ENCODE measurements around the gene SMAGP.

The SMAGP gene

GRCh38 chr12:51246254-51246853 lies 23.9 kb downstream of the SMAGP start:
- peak; percentile 25 for TF ChIP-seq CTCF (IDR thresholded peaks at IDR 0.05; ENCODE audit: control extremely low read depth, extremely low read depth, low read depth, missing control alignments)

GRCh38 chr12:51245476-51246253 lies 24.6 kb downstream of the SMAGP start:
- CTCF ChIA-PET, result interaction anchor here (1.0 to 1.4 kb wide), 4 partner anchors 9 to 95 kb away, joined by 3 to 4 read pairs (median 3); no protein-coding TSS in a partner anchor

More at GRCh38 chr12:51246254-51246853, 23.9 kb downstream of the SMAGP start:
- no peak for DNase-seq (ENCODE audit: extremely low spot score)
- POLR2A ChIA-PET, result interaction anchor here (1.0 kb wide), 1 partner anchor 8 kb away, joined by 8 read pairs; no protein-coding TSS in a partner anchor
- CTCF ChIA-PET, result interaction anchor here (1.0 to 1.1 kb wide), 3 partner anchors 17 to 95 kb away, joined by 3 to 4 read pairs (median 3); no protein-coding TSS in a partner anchor

GRCh38 chr12:51244269-51244668 lies 25.9 kb downstream of the SMAGP start:
- no peak for TF ChIP-seq CTCF (IDR thresholded peaks at IDR 0.05; ENCODE audit: control extremely low read depth, extremely low read depth, low read depth, missing control alignments)
- ChIA-PET POLR2A (interaction anchor here (0.7 to 1.4 kb wide), 4 partner anchors 8 to 218 kb away, joined by 3 to 10 read pairs (median 6); partner anchors contain the start of gene POU6F1), CTCF (interaction anchor here (0.7 to 1.8 kb wide), 6 partner anchors 8 to 97 kb away, joined by 3 to 10 read pairs (median 4); no protein-coding TSS in a partner anchor)
- DNase-seq (ENCODE audit: extremely low spot score), result no peak

More at GRCh38 chr12:51245476-51246253, 24.6 kb downstream of the SMAGP start:
- no peak for DNase-seq (ENCODE audit: extremely low spot score)
- TF ChIP-seq CTCF (IDR thresholded peaks at IDR 0.05; ENCODE audit: control extremely low read depth, extremely low read depth, low read depth, missing control alignments), result no peak
- POLR2A ChIA-PET, result interaction anchor here (0.7 kb wide), 1 partner anchor 25 kb away, joined by 3 read pairs; no protein-coding TSS in a partner anchor

GRCh38 chr12:51242876-51243275 lies 27.3 kb downstream of the SMAGP start:
- TF ChIP-seq CTCF (IDR thresholded peaks at IDR 0.05; ENCODE audit: control extremely low read depth, extremely low read depth, low read depth, missing control alignments), result no peak
- DNase-seq (ENCODE audit: extremely low spot score), result no peak
- ChIA-PET POLR2A (interaction anchor here (0.6 kb wide), 1 partner anchor 31 kb away, joined by 3 read pairs; no protein-coding TSS in a partner anchor), CTCF (interaction anchor here (0.7 to 3.1 kb wide), 3 partner anchors 10 to 98 kb away, joined by 3 to 15 read pairs (median 4); no protein-coding TSS in a partner anchor)

- no peak for DNase-seq (ENCODE audit: extremely low spot score)
- POLR2A ChIA-PET, result interaction anchor here (0.6 kb wide), 1 partner anchor 196 kb away, joined by 9 read pairs; no protein-coding TSS in a partner anchor
- CTCF ChIA-PET, result interaction anchor here (1.4 to 3.1 kb wide), 3 partner anchors 11 to 99 kb away, joined by 4 to 15 read pairs (median 7); no protein-coding TSS in a partner anchor
- no peak for TF ChIP-seq CTCF (IDR thresholded peaks at IDR 0.05; ENCODE audit: control extremely low read depth, extremely low read depth, low read depth, missing control alignments)
Observed at GRCh38 chr12:51242120-51242519, 28.1 kb downstream of the SMAGP start.

- POLR2A ChIA-PET, result interaction anchor here (0.7 to 1.4 kb wide), 4 partner anchors 12 to 157 kb away, joined by 3 to 4 read pairs (median 4); partner anchors contain the start of gene CSRNP2
- CTCF ChIA-PET, result interaction anchor here (1.3 to 3.1 kb wide), 5 partner anchors 9 to 100 kb away, joined by 3 to 15 read pairs (median 7); no protein-coding TSS in a partner anchor
- TF ChIP-seq CTCF (IDR thresholded peaks at IDR 0.05; ENCODE audit: control extremely low read depth, extremely low read depth, low read depth, missing control alignments), result no peak
- DNase-seq (ENCODE audit: extremely low spot score), result no peak
Observed at GRCh38 chr12:51240971-51241370, 29.2 kb downstream of the SMAGP start.
